ENCODE measurements around the gene MAML3. TPM values are rescaled to one million over a fixed set of nuclear protein-coding genes. Genes with fewer than 3 reads are reported as not detected.

Gene MAML3
- total RNA-seq, 4 donors from 2014 or later = 16.1 to 40.0 (median 18.1) TPM

- intact Hi-C loops (cut with DNase I; ENCODE audit: low total_unique reads) (no loop called here), in situ Hi-C loops (cut with MboI; ENCODE audit: low pct_ligation_motif_present in 1 of 4, low pct_unique_long_range_greater_than_20kb in 1 of 4, low sequenced_read_pairs in 3 of 4) (no loop called here)
- Histone ChIP-seq H3K36me3 (no peaks in the 10 kb centered on the region), H3K27ac (no peak overlapping the region), H3K4me1 (no peaks in the 10 kb centered on the region), H3K27me3 (no peaks in the 10 kb centered on the region), H3K4me3 (no peak overlapping the region), H3K9me3 (no peaks in the 10 kb centered on the region)
- WGBS, 2 donors (ENCODE audit: low coverage in 1 of 2) = 57 to 84% methylated on average over 2 to 13 of the region's 13 CpGs
- no peak for DNase-seq
- TF ChIP-seq CTCF (IDR thresholded peaks at IDR 0.05) (no peak), EP300 (IDR thresholded peaks at IDR 0.05; ENCODE audit: low read depth) (no peak)
Observed at GRCh38 chr4:139825523-139826014, 328.4 kb downstream of the MAML3 start.

GRCh38 chr4:139824882-139825522 is 329.0 kb downstream of the MAML3 start:
- intact Hi-C loops (cut with DNase I; ENCODE audit: low total_unique reads) = no loop called here
- Histone ChIP-seq H3K27ac (no peak overlapping the region), H3K4me3 (no peak overlapping the region), H3K36me3 (no peaks in the 10 kb centered on the region), H3K27me3 (no peaks in the 10 kb centered on the region), H3K4me1 (no peaks in the 10 kb centered on the region), H3K9me3 (no peaks in the 10 kb centered on the region)
- DNase-seq = no peak
- 82 to 84% methylated on average over 3 to 9 of the region's 9 CpGs for WGBS, 2 donors (ENCODE audit: low coverage in 1 of 2)
- TF ChIP-seq POLR2AphosphoS5 (IDR thresholded peaks at IDR 0.05) = no peak
- no peak for TF ChIP-seq POLR2A (IDR thresholded peaks at IDR 0.05)
- no peak for TF ChIP-seq CTCF (IDR thresholded peaks at IDR 0.05)
- no peak for TF ChIP-seq EP300 (IDR thresholded peaks at IDR 0.05; ENCODE audit: low read depth)
- in situ Hi-C loops (cut with MboI; ENCODE audit: low pct_ligation_motif_present in 1 of 4, low pct_unique_long_range_greater_than_20kb in 1 of 4, low sequenced_read_pairs in 3 of 4) = no loop called here

- DNase-seq = no peak
- Histone ChIP-seq H3K27me3 (no peaks in the 10 kb centered on the region), H3K27ac (no peak overlapping the region), H3K4me1 (no peaks in the 10 kb centered on the region), H3K9me3 (no peaks in the 10 kb centered on the region), H3K36me3 (no peaks in the 10 kb centered on the region), H3K4me3 (no peak overlapping the region)
- intact Hi-C loops (cut with DNase I; ENCODE audit: low total_unique reads) = no loop called here
- 85 to 92% methylated on average over 3 to 5 of the region's 5 CpGs for WGBS, 2 donors (ENCODE audit: low coverage in 1 of 2)
- in situ Hi-C loops (cut with MboI; ENCODE audit: low pct_ligation_motif_present in 1 of 4, low pct_unique_long_range_greater_than_20kb in 1 of 4, low sequenced_read_pairs in 3 of 4) = no loop called here
- TF ChIP-seq EP300 (IDR thresholded peaks at IDR 0.05; ENCODE audit: low read depth) (no peak), CTCF (IDR thresholded peaks at IDR 0.05) (no peak), POLR2AphosphoS5 (IDR thresholded peaks at IDR 0.05) (no peak), POLR2A (IDR thresholded peaks at IDR 0.05) (no peak)
Observed at GRCh38 chr4:139823746-139824145, 330.2 kb downstream of the MAML3 start.

- TF ChIP-seq CTCF (IDR thresholded peaks at IDR 0.05) (no peak), EP300 (IDR thresholded peaks at IDR 0.05; ENCODE audit: low read depth) (no peak)
- H3K9me3 ChIP-seq = no peaks in the 10 kb centered on the region
- intact Hi-C loops (cut with DNase I; ENCODE audit: low total_unique reads) = no loop called here
- no peaks in the 10 kb centered on the region for H3K27me3 ChIP-seq
- 83 to 91% methylated on average over 3 to 4 of the region's 4 CpGs for WGBS, 2 donors (ENCODE audit: low coverage in 1 of 2)
- in situ Hi-C loops (cut with MboI; ENCODE audit: low pct_ligation_motif_present in 1 of 4, low pct_unique_long_range_greater_than_20kb in 1 of 4, low sequenced_read_pairs in 3 of 4) = no loop called here
- no peaks in the 10 kb centered on the region for H3K4me1 ChIP-seq
- no peaks in the 10 kb centered on the region for H3K36me3 ChIP-seq
- H3K27ac ChIP-seq = no peak overlapping the region
- H3K4me3 ChIP-seq = no peak overlapping the region
- DNase-seq = no peak
Observed at GRCh38 chr4:139823345-139823744, 330.6 kb downstream of the MAML3 start.

Data from transverse colon (tissue), 4 donors.